HG03354 (cell line): Measurements from ENCODE around the gene SF3B5.
"Not testable (repeated sequence)": the region's sequence is repeated elsewhere in the genome, so short reads cannot be mapped to it uniquely, and the experiment has no call there.

Experiments used
- ATAC-seq: cut with Tn5 transposase; IDR thresholded peaks from one replicate; pipeline ENCODE4 v1.9.1; 2021; ENCODE audit warnings: mild to moderate bottlenecking; ENCODE audit not compliant: unreplicated experiment, poor library complexity, severe bottlenecking

The SF3B5 gene

DNA sequence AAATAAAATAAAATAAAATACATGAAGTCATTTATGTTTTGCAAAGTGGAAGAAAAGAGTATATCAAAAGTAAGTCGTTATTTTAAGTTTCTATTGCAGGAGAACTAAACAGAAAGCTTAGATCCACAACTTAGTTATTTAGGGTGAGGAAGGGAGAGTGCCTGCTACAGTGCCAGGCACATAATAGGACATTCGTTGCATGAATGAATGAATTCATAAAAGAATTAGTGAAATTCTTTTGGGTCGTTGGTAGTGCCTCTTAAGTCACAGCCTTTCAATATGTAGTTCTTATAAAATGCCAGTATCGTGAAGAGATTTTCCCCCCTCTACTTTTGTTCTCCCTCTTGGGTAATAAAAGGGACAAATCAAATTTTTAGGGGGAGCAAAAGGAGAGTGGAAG lies 29.1 kb downstream of the SF3B5 start:
- no peak for ATAC-seq

GRCh38 chr6:144065213-144065660 lies 30.1 kb downstream of the SF3B5 start:
- no peak for ATAC-seq

DNA sequence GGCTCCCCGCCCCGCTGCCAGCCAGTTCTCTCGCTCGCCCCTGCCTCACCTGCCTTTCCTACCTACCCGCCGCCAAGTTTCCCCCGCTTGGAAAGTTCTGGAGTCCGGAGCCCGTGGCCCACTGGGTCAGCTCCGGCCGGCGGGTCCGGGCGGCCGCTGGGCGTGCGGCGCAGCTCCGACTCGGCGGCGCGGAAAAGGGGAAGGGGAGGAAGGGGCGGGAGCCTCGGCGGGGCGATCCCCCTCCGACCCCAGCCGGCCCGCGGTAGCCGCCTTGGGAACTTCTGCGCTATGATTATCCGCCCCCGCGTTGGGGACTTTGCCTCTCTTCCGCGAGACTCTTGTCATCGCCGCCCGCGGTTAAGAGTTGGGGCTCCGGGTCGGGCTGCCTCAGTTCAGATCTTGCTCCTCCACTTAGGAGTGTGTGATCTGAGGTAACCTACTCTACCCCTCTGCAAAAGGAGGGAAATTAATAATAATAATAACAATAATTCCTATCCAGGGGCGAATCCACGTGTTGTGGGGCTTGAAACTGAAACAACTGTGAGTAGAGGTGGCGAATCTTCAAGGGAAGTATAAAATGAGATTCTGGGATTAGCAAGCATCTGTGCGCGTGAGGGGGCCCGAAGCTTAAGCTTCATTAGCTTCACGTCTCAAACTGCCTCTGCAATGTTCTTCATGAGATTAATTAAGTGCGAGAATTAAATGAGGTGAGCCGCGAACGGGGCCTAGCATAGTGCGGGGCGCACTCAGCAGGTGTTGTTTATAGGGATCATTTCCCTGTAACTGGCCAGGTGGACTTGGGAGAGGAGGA lies 30.8 kb downstream of the SF3B5 start:
- ATAC-seq = peak; percentile 15

- peak; percentile 86 for ATAC-seq
These were observed 31.5 kb downstream of the SF3B5 start for GRCh38 chr6:144063744-144064401.

DNA sequence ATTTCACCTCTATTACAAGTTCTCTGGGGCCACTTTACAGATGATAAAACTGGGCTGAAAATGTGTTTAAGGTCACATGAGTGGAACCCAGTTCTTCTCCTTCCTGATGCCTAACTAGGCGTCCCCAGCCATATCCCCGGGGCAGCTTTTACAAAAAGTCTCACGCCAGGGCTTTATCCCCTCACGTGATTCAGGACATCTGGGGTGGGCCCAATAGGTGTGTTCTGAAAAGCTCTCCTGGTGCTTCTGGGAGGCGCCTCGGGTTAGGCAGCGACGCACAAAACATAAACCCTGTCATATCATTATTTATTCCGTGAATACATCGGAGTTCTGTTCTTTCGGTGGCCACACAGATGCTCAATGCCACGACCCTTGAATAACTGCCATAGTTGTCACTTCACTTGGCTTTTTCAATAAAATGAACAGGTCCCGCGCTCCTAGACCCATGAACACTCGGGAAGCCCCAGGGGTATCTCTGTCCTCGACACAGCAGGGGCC lies 32.1 kb downstream of the SF3B5 start:
- peak; percentile 2 for ATAC-seq

GRCh38 chr6:144062786-144063185 lies 32.6 kb downstream of the SF3B5 start:
- ATAC-seq = no peak

DNA sequence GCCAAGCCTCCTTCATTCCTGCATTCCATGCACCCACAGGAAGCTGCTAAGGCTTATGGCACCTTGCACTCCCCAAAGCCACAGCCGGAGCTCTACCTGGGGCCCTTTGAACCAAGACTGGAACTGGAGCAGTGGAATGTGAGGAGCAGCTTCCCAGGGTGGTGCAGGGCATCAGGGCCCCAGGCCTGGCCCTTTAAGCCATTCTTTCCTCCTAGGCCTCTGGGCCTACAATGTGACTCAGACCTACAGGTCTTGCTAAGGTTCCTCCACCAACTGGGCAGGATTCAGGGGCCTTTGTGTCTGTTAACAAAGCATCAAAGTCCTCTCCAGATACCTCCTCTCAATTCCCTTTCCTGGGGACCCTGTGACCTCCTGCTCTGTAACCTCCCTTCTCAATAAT lies 36.2 kb downstream of the SF3B5 start:
- ATAC-seq = no peak

DNA sequence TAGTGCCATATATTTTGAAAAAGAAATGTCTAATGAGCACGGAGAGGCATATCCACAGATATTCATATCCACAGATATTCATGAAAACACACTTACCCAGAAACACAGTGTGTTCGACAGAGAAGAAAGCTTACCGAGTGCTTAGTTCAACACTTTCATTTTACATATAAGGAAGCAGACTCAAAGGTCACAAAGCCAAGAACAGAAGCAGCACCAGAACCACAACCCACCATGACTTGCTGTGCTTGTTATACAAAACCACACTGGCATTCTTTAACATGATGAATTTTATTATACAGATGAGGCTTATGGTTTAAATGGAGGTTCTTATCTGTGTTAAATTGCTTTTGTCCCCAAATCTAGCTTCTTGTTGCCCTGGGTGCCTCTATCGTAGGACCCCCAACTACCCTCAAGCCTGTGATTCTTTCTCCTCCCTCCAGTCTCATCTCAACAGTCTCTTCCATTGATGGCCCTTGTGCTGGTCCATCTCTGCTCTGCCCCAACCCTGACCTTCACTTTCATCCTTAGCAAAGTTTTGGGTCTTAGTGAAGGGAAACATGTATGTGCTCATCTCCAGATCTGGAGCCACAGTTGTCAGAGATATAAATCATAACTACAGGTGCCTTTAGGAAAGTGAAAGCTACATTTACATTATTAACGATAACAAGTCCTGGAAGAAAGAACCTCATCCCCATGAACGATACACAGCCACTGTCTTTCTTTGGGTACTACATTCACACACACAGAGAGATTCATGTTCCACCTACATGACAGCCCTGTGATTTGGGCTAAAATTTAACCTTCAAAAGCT lies 40.0 kb downstream of the SF3B5 start:
- peak; percentile 83 for ATAC-seq

- ATAC-seq = no peak
These were observed 41.8 kb downstream of the SF3B5 start for GRCh38 chr6:144053601-144054000.

DNA sequence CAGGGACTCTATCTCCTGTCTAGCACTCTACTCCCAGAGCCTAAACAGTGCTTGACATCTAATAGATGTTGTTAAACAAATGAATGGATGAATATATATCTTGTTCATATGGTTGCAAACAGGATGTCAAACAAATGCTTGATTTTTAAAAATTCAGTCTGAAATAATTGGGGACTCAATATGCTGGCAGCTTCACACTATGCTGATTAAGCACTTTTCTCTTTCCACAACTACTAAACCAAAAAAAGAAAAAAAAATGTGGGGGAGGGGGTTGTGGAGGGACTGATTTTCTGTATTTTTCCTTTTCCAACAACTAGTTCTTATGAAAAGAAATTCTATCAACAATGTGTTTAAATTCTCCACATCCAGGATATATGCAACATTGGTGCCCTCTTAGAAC lies 42.9 kb downstream of the SF3B5 start:
- ATAC-seq = no peak

- ATAC-seq = no peak
These were observed 46.0 kb downstream of the SF3B5 start for GRCh38 chr6:144049386-144049785.

GRCh38 chr6:144047688-144048087 lies 47.7 kb downstream of the SF3B5 start:
- ATAC-seq = no peak

- ATAC-seq = not testable (repeated sequence)
These were observed 48.7 kb downstream of the SF3B5 start for GRCh38 chr6:144046672-144047071.

GRCh38 chr6:144044989-144045388 lies 50.4 kb downstream of the SF3B5 start:
- ATAC-seq = not testable (repeated sequence)
